K562 (cell line): ENCODE measurements around the gene EPHB6. TPM values are rescaled to one million over a fixed set of nuclear protein-coding genes. Genes with fewer than 3 reads are reported as not detected.

ENCODE experiments used
- ATF3 ChIP-seq, 2 experiments: fragments of 450-650 bp in 1 of 2; sonication (generic) in 1 of 2; formaldehyde crosslinking in 1 of 2; IDR thresholded peaks in 1 of 2; conservative IDR thresholded peaks in 1 of 2; 2 replicates each; pipeline versions ENCODE4 v1.6.1 to v1.8.1; 2016 to 2023; ENCODE audit warnings: mild to moderate bottlenecking in 2 of 2, moderate library complexity in 2 of 2, inconsistent platforms in 1 of 2, missing genetic modification reagents in 1 of 2
- BCLAF1 ChIP-seq, 2 experiments: fragments of 450-650 bp in 1 of 2; IDR thresholded peaks; 2 replicates each; pipeline ENCODE4 v1.6.1; 2011 to 2017; ENCODE audit warnings: low read depth in 2 of 2, antibody characterized with exemption in 1 of 2, borderline replicate concordance in 1 of 2, low read length in 1 of 2, mild to moderate bottlenecking in 1 of 2, mixed read lengths in 1 of 2; ENCODE audit not compliant: control insufficient read depth in 1 of 2
- CC2D1A ChIP-seq: fragments of 450-650 bp; IDR thresholded peaks from 2 replicates; pipeline ENCODE4 v1.6.1; 2017; ENCODE audit warnings: mild to moderate bottlenecking
- ESRRA ChIP-seq: fragments of 450-650 bp; IDR thresholded peaks from 2 replicates; pipeline ENCODE4 v1.6.1; 2014; ENCODE audit warnings: low read depth, mild to moderate bottlenecking, moderate library complexity, borderline replicate concordance
- FUS ChIP-seq: fragments of 200-400 bp; formaldehyde crosslinking; optimal IDR thresholded peaks from 2 replicates; pipeline ENCODE3; 2017; ENCODE audit warnings: low read depth, low read length
- GATAD2A ChIP-seq: fragments of 450-650 bp; IDR thresholded peaks from 2 replicates; pipeline ENCODE4 v1.6.1; 2017
- MCM7 ChIP-seq, 2 experiments: fragments of 450-650 bp; IDR thresholded peaks; 2 replicates each; pipeline ENCODE4 v1.6.1; 2016 to 2018
- MTA3 ChIP-seq: fragments of 450-650 bp; formaldehyde crosslinking; IDR thresholded peaks from 2 replicates; pipeline ENCODE4 v1.6.1; 2017; ENCODE audit warnings: mild to moderate bottlenecking, borderline replicate concordance
- NFIX ChIP-seq: fragments of 250-450 bp; sonication (Bioruptor Pico); IDR thresholded peaks from 2 replicates; pipeline ENCODE4 v1.4.0; 2020; ENCODE audit warnings: low read depth, mild to moderate bottlenecking, moderate library complexity
- NR2C2 ChIP-seq, 2 experiments: fragments of 200-800 bp in 1 of 2; sonication (Bioruptor generic) in 1 of 2; sonication (generic) in 1 of 2; formaldehyde crosslinking in 1 of 2; IDR thresholded peaks; 2 replicates each; pipeline versions ENCODE4 v1.6.1 to v1.8.0; 2016 to 2022; ENCODE audit warnings: mild to moderate bottlenecking in 1 of 2, missing compliant biosample characterization in 1 of 2, missing genetic modification characterization in 1 of 2, missing genetic modification reagents in 1 of 2
- NRF1 ChIP-seq, 2 experiments: fragments of 450-650 bp; IDR thresholded peaks in 1 of 2; conservative IDR thresholded peaks in 1 of 2; 2 replicates each; pipeline ENCODE4 v1.6.1; 2014; ENCODE audit warnings: mild to moderate bottlenecking in 2 of 2
- RBM15 ChIP-seq: fragments of 200-400 bp; formaldehyde crosslinking; IDR thresholded peaks from 2 replicates; pipeline ENCODE4 v1.6.1; 2018; ENCODE audit warnings: mild to moderate bottlenecking, low read length, moderate library complexity; ENCODE audit not compliant: insufficient read depth
- SLC30A9 ChIP-seq: fragments of 250-450 bp; sonication (Bioruptor Pico); IDR thresholded peaks from 2 replicates; pipeline ENCODE4 v1.8.0; 2022; ENCODE audit warnings: mild to moderate bottlenecking, moderate library complexity
- THRAP3 ChIP-seq: fragments of 450-650 bp; IDR thresholded peaks from 2 replicates; pipeline ENCODE4 v1.6.1; 2016; ENCODE audit warnings: mild to moderate bottlenecking, inconsistent platforms, borderline replicate concordance
- XRCC3 ChIP-seq: fragments of 450-650 bp; IDR thresholded peaks from 2 replicates; pipeline ENCODE4 v1.6.1; 2017; ENCODE audit warnings: mild to moderate bottlenecking, moderate library complexity
- ZC3H8 ChIP-seq: fragments of 450-650 bp; IDR thresholded peaks from 2 replicates; pipeline ENCODE4 v1.6.1; 2017
- ZKSCAN3 ChIP-seq: fragments of 250-450 bp; sonication (Bioruptor Pico); IDR thresholded peaks from 2 replicates; pipeline ENCODE4 v1.4.0; 2020
- ZNF316 ChIP-seq: fragments of 450-650 bp; IDR thresholded peaks from 2 replicates; pipeline ENCODE4 v1.6.1; 2016
- ZSCAN29 ChIP-seq: fragments of 450-650 bp; IDR thresholded peaks from 2 replicates; pipeline ENCODE4 v1.6.1; 2017
- ZZZ3 ChIP-seq: fragments of 450-650 bp; IDR thresholded peaks from 2 replicates; pipeline ENCODE4 v1.6.1; 2016; ENCODE audit warnings: antibody characterized with exemption, mild to moderate bottlenecking, moderate library complexity
- polyA plus RNA-seq, 8 experiments: library from polyadenylated mRNA; depleted of rRNA in 4 of 8; stranded (reverse) in 5 of 8; unstranded in 3 of 8; fragments of >200 nt; fragmentation: Nextera tagmentation in 2 of 8; fragmentation: Illumina TruSeq in 1 of 8; extraction: Ambion mirVana in 2 of 8; extraction: Trizol in 1 of 8; gene quantifications; 2 replicates each; pipeline versions ENCODE4 v1.2.1 to v1.2.3, GENCODE V29; 2011 to 2014; ENCODE audit warnings: inconsistent platforms in 1 of 8, missing spikeins in 1 of 8
- total RNA-seq, 7 experiments: library from RNA; depleted of rRNA in 6 of 7; stranded (reverse); fragments of >200 nt in 6 of 7; fragmentation: Illumina TruSeq in 2 of 7; extraction: Trizol in 2 of 7; gene quantifications; 2 replicates each; pipeline versions ENCODE4 v1.2.1 to v1.2.3, GENCODE V29; 2011 to 2021; ENCODE audit warnings: low replicate concordance in 1 of 7
- TF ChIP-seq, protein P1 (sequence below), 2 experiments: fragments of 450-650 bp; IDR thresholded peaks; 2 replicates each; pipeline ENCODE4 v1.6.1; 2018; ENCODE audit warnings: mild to moderate bottlenecking in 2 of 2, low read depth in 1 of 2; ENCODE audit not compliant: partially characterized antibody in 2 of 2

Gene EPHB6
- total and polyA plus RNA-seq, 9 of the 15 experiments (the other 6 are each of a cell fraction or from before 2014, with no cell fraction given), result 1.4 to 123 (median 7.6) TPM

- 0 out of 4 replicates have a peak, but pooled peaks of 1 of the 2 experiments have one; percentile 37 for TF ChIP-seq BCLAF1 (IDR thresholded peaks at IDR 0.05; ENCODE audit: borderline replicate concordance in 1 of 2, control insufficient read depth in 1 of 2, low read depth in 2 of 2, low read length in 1 of 2)
- TF ChIP-seq THRAP3, result no peak
- no peak for TF ChIP-seq ZZZ3
- TF ChIP-seq MTA3, result no peak
- TF ChIP-seq GATAD2A, result no peak
- TF ChIP-seq, protein P1, sequence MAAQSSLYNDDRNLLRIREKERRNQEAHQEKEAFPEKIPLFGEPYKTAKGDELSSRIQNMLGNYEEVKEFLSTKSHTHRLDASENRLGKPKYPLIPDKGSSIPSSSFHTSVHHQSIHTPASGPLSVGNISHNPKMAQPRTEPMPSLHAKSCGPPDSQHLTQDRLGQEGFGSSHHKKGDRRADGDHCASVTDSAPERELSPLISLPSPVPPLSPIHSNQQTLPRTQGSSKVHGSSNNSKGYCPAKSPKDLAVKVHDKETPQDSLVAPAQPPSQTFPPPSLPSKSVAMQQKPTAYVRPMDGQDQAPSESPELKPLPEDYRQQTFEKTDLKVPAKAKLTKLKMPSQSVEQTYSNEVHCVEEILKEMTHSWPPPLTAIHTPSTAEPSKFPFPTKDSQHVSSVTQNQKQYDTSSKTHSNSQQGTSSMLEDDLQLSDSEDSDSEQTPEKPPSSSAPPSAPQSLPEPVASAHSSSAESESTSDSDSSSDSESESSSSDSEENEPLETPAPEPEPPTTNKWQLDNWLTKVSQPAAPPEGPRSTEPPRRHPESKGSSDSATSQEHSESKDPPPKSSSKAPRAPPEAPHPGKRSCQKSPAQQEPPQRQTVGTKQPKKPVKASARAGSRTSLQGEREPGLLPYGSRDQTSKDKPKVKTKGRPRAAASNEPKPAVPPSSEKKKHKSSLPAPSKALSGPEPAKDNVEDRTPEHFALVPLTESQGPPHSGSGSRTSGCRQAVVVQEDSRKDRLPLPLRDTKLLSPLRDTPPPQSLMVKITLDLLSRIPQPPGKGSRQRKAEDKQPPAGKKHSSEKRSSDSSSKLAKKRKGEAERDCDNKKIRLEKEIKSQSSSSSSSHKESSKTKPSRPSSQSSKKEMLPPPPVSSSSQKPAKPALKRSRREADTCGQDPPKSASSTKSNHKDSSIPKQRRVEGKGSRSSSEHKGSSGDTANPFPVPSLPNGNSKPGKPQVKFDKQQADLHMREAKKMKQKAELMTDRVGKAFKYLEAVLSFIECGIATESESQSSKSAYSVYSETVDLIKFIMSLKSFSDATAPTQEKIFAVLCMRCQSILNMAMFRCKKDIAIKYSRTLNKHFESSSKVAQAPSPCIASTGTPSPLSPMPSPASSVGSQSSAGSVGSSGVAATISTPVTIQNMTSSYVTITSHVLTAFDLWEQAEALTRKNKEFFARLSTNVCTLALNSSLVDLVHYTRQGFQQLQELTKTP (IDR thresholded peaks at IDR 0.05; ENCODE audit: low read depth in 1 of 2, partially characterized antibody in 2 of 2), result no peak
- no peak for TF ChIP-seq ZNF316
- TF ChIP-seq FUS, result no peak
- TF ChIP-seq NRF1 (conservative IDR thresholded peaks at IDR 0.05 in 1 of 2, IDR thresholded peaks at IDR 0.05 in 1 of 2), result no peak
- TF ChIP-seq ZSCAN29, result no peak
- 0 out of 4 replicates have a peak, but pooled peaks of 1 of the 2 experiments have one; percentile 72 for TF ChIP-seq MCM7 (IDR thresholded peaks at IDR 0.05)
- no peak for TF ChIP-seq ESRRA
- no peak for TF ChIP-seq CC2D1A
- no peak for TF ChIP-seq XRCC3
- no peak for TF ChIP-seq NFIX (CRISPR knock-in tag)
- TF ChIP-seq NR2C2 (CRISPR knock-in tag; IDR thresholded peaks at IDR 0.05), result no peak
- TF ChIP-seq NR2C2 (tag; IDR thresholded peaks at IDR 0.05), result no peak
- TF ChIP-seq SLC30A9 (CRISPR knock-in tag), result no peak
- no peak for TF ChIP-seq RBM15
- TF ChIP-seq ZKSCAN3 (CRISPR knock-in tag), result no peak
- no peak for TF ChIP-seq ZC3H8
- TF ChIP-seq ATF3 (IDR thresholded peaks at IDR 0.05), result no peak
- no peak for TF ChIP-seq ATF3 (CRISPR knock-in tag; conservative IDR thresholded peaks at IDR 0.05)
These were observed 32.6 kb downstream of the EPHB6 start (continued) for GRCh38 chr7:142887282-142888015.
